Activated effector memory CD4-positive, alpha-beta T cell treated with Interleukin-2 at 50 U/mL for 16 hours (primary cell): Measurements from ENCODE around the gene PLXNA2.

Experiments used
- DNase-seq: peaks from one replicate; pipeline ENCODE4 v3.0.0-alpha.2; 2020

Gene PLXNA2

GRCh38 chr1:208054911-208055379 lies 189.2 kb downstream of the PLXNA2 start:
- DNase-seq: no peak

DNA sequence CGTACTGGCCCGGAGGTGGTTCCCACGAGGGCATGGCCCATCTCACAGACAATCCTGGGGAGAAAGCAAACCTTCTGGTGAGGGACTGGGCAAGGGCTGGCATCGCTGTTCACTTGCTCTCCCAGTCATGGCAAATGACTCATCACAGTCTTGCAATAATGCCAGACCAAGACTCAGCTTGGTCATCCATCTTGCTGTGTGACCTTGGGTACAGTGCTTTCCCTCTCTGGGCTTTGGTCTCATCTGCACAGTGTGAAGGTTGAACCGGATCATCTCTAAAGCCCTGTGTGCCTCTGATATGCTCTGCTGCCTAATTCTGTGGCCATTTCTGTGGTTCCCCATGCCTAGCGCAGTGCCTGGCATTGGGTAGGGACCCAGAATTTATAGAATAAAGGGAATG lies 189.7 kb downstream of the PLXNA2 start:
- DNase-seq: no peak

GRCh38 chr1:208053661-208054060 lies 190.5 kb downstream of the PLXNA2 start:
- DNase-seq: no peak

GRCh38 chr1:208052926-208053407 lies 191.2 kb downstream of the PLXNA2 start:
- no peak for DNase-seq

DNA sequence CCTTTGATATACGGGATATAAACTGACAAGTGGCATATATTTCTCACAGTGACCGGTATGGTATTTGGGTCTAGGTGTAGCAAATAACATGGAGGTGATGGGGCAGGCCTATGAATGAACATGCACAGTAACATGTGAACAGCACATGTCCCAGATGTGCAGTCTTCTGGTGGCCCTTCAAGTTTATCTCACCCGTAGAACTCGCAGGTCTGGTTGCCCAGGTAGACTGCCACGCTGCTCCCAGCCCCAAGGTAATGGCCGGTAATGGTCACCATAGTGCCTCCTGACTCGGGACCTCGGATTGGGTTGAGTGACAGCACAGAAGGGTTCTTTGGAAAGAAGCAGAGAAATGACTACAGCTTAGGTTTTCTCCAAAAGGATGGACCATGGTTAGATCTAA lies 192.0 kb downstream of the PLXNA2 start:
- DNase-seq: no peak

DNA sequence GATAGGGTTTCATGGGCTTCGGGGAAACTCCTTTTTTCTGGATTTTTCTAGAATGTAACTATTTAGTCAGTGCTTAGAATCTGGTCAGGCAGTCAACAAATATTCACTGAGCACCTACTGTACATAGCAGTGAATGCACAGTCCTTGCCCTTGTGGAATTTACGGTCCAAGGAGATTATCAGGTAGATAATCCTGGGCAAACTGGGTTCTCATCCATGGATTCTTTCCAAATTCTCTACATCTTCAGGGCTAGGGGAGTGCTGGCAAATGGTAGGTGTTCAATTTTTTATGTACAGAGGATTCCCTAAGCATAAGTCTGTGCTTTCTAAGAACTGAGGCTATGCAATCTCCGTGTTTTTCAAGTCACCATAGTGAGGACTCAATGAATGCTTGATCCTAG lies 192.5 kb downstream of the PLXNA2 start:
- DNase-seq: no peak

- no peak for DNase-seq
Measured at GRCh38 chr1:208048904-208049303, 195.3 kb downstream of the PLXNA2 start.

DNA sequence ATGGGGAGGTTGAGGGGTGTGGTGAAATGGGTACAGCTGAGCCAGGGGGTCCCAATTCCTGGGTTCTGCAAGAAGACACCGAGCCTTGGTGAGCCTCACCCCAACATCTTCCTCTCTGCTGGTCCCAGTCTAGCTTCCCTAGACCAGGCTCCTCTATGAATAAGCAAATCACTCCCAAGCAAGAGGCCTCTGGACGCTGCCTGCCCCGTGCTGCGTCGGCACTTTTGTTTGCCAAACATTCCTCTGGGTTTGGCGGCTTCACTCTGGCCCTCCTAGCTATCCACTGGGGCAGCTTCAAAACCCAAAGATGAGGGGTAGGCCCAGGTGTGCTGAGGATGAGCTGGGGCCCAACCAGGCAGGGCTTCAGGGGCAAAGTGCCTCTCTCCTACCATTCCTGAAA lies 196.2 kb downstream of the PLXNA2 start:
- DNase-seq: no peak

DNA sequence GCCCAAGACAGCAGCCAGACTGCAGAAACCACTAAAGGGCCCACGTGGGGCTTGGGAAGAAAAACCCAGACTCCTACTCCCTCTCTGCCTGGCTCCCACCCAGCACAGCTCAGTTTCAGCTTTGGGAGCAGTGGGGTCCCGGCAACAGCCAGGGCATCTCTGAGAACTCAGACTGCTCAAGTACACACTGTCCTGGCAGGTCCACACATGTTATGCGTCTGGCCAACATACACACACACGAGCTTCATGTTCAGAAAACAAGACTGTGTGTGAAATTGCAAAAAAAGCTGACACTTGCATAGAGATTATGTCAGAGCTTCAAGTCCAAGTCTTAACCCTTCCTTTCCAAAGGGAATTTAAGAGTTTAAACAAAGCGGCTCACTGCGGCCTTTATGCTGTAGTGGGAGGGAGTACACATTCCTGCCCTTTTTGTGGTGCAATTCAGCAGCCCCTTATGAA lies 196.7 kb downstream of the PLXNA2 start:
- no peak for DNase-seq

DNA sequence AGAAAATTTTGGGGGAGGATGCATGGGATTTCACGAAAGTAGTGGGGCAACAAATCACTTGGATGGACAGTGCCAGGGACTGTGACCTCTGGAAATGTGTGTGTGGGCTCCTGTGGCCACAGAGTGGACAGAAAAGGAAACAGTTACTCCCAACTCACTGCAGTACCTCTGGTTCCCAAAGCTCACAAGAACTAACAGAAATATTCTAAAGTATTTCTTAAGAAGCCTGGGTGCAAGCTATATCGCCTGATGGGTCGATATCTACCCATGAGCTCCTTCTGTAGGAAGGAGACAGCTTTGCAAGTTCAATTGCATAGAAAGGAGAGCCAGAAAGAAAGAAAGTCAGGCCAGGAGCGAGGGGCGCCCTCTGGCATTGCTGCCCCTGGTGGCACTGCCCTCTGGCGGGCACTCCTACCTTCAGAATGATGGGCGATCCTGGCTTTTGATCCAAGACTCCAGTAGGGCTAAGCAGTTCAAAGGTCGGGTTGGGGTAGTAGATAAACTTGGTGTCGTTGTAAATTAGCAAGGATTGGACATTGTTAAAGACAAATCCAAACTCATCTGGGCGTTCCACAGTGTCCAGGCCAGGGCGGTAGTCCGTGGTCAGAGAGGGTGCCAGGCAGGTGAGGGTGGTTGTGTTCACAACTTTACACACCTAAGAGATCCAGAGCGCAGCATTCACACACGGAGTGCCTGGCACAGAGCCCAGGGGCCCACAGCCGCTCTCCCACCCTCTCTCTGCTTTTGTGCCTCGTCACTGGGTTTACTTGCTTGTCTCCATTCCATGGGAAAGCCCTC lies 198.5 kb downstream of the PLXNA2 start:
- DNase-seq: no peak

- DNase-seq: no peak
Measured at GRCh38 chr1:208044589-208045462, 199.4 kb downstream of the PLXNA2 start.

DNA sequence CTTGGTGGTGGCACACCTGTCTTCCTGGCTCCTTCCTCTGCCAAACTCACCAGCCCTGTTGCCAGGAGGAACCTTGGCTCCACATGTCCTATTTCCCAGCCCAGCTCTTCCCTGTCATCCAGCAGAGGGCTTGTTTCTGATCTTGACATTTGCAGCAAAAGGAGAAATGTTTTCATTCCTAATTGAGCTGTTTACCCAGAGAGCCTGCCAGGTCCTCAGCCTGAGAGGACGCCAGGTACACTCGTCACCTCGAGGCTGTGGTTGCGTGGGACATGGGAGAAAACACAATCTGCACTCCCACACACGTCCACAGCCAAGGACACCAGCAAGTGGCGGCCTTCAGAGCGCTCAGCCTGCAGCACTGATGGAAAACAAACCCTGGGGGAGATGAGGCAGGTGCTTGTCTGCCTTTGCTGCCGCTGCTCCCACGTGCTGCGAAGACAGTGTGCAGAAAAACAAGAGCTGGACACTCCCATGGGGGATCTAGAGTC lies 200.4 kb downstream of the PLXNA2 start:
- DNase-seq: no peak

DNA sequence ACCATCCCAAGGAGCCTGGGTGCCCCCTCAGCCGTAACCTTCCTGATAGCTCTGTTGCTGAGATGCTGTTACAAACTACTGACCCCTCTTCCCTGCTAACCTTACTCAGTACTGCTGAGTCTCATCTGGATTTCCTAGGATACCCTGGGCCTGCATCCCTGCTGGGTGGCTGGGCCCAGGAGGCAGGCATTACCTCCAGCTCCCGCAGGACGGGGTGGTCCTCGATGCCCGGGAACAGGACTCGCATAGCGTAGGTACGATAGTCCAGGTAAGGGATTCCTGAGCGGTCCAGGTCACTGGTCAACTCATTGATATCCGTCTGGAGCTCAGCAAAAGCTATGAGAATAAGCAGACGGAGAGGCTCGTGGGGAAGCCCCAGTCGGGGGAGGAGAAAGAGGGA lies 201.3 kb downstream of the PLXNA2 start:
- DNase-seq: no peak

DNA sequence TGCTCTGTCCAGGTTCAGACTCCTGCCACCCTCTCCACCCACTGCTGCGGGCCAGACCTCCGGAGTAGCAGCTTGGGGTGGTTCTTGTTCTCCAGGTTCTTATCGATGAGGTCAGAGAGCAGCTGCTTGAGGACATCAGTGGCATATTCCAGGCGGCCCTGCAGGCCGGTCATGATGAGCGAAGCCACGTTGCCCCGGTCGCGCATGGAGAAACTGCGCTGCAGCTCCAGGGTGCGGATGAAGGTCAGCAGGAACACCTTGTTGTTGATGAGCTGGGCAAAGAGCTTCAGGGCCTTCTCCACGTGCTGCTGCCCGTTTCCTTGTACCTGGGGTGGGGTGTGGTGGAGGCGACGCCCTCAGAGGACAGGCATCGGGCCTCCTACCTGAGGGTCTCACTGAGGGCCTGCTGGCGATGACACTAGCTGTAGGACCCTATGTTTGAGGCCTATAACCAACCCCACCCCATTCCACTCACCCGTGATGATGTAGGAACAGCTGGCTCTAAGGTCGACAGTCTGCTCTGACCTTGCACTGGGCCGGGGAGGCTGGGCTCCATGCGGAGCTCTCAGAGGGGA lies 202.1 kb downstream of the PLXNA2 start:
- no peak for DNase-seq

GRCh38 chr1:208041505-208041904 lies 202.7 kb downstream of the PLXNA2 start:
- no peak for DNase-seq

DNA sequence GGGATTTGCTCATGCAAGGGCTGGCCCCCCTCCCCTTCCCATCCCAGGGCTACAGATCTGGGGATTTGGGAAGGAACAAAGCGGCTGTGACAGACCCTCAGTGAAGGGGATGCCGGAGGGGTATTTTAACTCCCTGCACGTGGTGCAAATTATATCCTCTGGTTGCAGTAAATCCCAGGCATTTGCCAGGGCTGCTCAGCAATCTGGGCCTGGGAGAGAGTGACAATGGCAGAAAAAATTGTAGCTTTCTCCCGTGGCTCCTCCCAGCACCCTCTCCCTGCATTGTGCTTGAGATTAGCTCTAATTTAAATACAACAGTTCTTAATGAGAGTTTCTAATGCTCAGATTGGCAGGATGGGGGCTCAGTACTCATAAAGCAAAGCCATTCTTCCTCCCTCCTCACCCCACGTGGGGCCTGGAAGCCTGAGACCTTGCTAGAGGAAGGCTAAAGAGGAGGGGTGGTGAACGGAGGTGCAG lies 203.3 kb downstream of the PLXNA2 start:
- no peak for DNase-seq

- no peak for DNase-seq
Measured at GRCh38 chr1:208039536-208040332, 204.4 kb downstream of the PLXNA2 start.

DNA sequence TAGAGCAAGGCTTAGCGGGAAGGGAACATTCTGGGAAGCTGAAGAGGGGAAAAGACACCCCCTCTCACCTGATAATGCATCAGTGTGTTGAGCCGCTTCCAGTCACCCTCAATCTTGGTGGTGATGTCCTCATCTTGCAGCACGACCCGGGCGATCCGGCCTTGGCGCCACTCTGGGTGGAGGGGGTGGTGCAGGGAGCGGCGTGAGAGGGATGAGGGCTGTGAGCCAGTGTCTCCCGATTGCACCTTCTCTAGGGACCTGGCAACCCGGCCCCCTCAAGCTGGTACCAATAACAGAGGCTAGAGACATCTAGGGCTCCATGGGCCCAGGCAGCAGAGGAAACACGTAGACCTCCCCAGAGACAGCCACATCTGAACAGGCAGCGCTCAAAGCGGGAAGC lies 205.9 kb downstream of the PLXNA2 start:
- DNase-seq: no peak

- DNase-seq: no peak
Measured at GRCh38 chr1:208036918-208037766, 207.0 kb downstream of the PLXNA2 start.

- DNase-seq: no peak
Measured at GRCh38 chr1:208036106-208036808, 207.9 kb downstream of the PLXNA2 start.

DNA sequence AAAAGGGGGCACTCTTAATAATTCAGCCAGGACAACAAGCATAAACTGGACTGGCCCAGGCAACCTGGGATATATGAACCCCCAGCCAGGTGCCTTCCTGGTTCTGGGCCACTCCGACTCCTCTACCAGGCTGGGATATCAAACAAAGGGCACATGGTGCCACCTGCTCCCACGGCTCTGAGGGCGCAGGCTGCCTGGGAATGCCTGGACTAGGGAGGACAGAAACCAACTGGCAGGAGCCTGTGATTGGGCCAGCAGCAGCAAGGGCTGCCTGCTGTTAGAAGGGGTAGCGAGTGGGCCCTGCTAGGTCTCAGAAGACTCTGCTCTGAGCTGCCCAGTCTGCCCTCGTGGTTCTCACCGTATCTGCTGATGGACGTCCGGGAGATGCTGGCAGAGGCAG lies 210.0 kb downstream of the PLXNA2 start:
- DNase-seq: no peak
